SK-N-MC (cell line): ENCODE measurements around the gene ZNF512B.

ENCODE experiments used
- EZH2 ChIP-seq: fragments of 200-600 bp; sonication (generic); IDR thresholded peaks from one replicate; pipeline ENCODE4 v1.6.1; 2017; ENCODE audit warnings: antibody characterized with exemption
- FOXP2 ChIP-seq: optimal IDR thresholded peaks from 2 replicates; pipeline ENCODE3; 2011; ENCODE audit warnings: mild to moderate bottlenecking, moderate library complexity; ENCODE audit not compliant: insufficient read depth; ENCODE audit errors: extremely low read length, control extremely low read depth
- POLR2AphosphoS5 ChIP-seq: IDR thresholded peaks from 2 replicates; pipeline ENCODE4 v1.6.1; 2012; ENCODE audit warnings: mild to moderate bottlenecking, low read depth, low read length, borderline replicate concordance

DNA sequence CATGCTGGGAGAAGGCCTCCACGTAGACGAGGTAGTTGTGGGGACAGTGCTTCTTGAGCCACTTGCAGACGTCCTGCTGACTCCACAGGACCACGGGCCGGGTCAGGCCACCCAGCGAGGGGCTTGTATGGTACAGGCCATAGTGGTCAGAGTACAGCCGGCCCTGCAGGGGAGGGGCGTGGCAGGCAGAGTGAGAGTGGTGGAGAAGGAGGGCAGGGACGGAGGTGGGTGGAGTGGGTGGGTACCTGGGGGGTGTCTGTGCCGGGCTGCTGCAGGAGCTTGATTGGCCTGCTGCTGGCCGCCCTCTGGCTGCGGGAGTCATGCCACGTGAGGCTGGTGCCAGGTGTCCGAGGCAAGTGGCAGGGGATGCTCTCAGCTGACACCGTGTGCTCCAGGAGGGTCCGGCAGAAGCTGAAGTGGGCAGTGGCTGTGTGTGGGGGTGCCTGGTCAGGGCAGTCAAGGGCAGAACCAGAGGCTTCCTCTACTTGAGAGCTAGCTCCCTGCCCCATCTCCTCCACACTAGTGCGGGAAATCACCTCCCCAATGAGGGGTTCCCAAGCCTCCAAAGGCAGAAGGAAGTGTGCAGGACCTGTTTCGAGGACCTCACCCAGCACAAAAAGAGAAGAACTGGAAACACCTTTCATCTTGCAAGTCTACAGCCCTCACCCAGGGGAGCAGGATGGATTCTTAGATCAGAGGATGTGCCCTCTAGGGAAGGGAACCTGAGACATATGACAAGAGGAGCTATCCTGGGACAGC is 7.4 kb upstream of the ZNF512B start:
- TF ChIP-seq EZH2 (no peak), POLR2AphosphoS5 (no peak), FOXP2 (no peak)
